AG04449 (cell line): ENCODE data around the gene BRD3.

Experiments
- CTCF ChIA-PET: fragments of 350-600 bp; formaldehyde crosslinking; extraction: SDS; loops from one replicate; lab custom pipeline; 2021; ENCODE audit warnings: antibody characterized with exemption; lab: Yijun Ruan, JAX
- POLR2A ChIA-PET: fragments of 400-600, 350-600 bp; formaldehyde crosslinking; extraction: SDS; loops from one replicate; lab custom pipeline; 2020; ENCODE audit warnings: antibody characterized with exemption, inconsistent platforms; lab: Yijun Ruan, JAX
- DNase-seq: peaks from one replicate; pipeline ENCODE4 v3.0.0-alpha.2; 2010; ENCODE audit warnings: low read depth, low spot score
- H3K4me3 ChIP-seq: 2 replicates; pipeline ENCODE4 v1.5.1; 2011; ENCODE audit warnings: low read depth, mild to moderate bottlenecking, control low read depth, low read length
- TF ChIP-seq, protein P1 (sequence below): IDR thresholded peaks from one replicate; pipeline ENCODE4 v1.5.1; 2011; ENCODE audit warnings: mild to moderate bottlenecking, moderate library complexity, low read length, control low read depth, inconsistent platforms; ENCODE audit not compliant: insufficient read depth; ENCODE audit errors: missing control alignments

Gene BRD3

GRCh38 chr9:134100040-134100439 lies 32.2 kb upstream of the BRD3 start:
- TF ChIP-seq, protein P1, sequence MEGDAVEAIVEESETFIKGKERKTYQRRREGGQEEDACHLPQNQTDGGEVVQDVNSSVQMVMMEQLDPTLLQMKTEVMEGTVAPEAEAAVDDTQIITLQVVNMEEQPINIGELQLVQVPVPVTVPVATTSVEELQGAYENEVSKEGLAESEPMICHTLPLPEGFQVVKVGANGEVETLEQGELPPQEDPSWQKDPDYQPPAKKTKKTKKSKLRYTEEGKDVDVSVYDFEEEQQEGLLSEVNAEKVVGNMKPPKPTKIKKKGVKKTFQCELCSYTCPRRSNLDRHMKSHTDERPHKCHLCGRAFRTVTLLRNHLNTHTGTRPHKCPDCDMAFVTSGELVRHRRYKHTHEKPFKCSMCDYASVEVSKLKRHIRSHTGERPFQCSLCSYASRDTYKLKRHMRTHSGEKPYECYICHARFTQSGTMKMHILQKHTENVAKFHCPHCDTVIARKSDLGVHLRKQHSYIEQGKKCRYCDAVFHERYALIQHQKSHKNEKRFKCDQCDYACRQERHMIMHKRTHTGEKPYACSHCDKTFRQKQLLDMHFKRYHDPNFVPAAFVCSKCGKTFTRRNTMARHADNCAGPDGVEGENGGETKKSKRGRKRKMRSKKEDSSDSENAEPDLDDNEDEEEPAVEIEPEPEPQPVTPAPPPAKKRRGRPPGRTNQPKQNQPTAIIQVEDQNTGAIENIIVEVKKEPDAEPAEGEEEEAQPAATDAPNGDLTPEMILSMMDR: no peak
- ChIA-PET CTCF (interaction anchor here (0.9 to 1.7 kb wide), 4 partner anchors 14 to 318 kb away, joined by 3 to 4 read pairs (median 4); no protein-coding TSS in a partner anchor), POLR2A (no interaction called here)
- H3K4me3 ChIP-seq: no peak overlapping the region
- DNase-seq: no peak

GRCh38 chr9:134099123-134099761 lies 31.4 kb upstream of the BRD3 start:
- ChIA-PET POLR2A (no interaction called here), CTCF (interaction anchor here (0.5 to 2.1 kb wide), 13 partner anchors 8 to 317 kb away, joined by 3 to 8 read pairs (median 4); no protein-coding TSS in a partner anchor)
- TF ChIP-seq, protein P1: peak; percentile 52
- DNase-seq: no peak
- no peak overlapping the region for H3K4me3 ChIP-seq

GRCh38 chr9:134089972-134090371 lies 22.1 kb upstream of the BRD3 start:
- TF ChIP-seq, protein P1: no peak
- no peak overlapping the region for H3K4me3 ChIP-seq
- ChIA-PET CTCF (no interaction called here), POLR2A (no interaction called here)
- no peak for DNase-seq

DNA sequence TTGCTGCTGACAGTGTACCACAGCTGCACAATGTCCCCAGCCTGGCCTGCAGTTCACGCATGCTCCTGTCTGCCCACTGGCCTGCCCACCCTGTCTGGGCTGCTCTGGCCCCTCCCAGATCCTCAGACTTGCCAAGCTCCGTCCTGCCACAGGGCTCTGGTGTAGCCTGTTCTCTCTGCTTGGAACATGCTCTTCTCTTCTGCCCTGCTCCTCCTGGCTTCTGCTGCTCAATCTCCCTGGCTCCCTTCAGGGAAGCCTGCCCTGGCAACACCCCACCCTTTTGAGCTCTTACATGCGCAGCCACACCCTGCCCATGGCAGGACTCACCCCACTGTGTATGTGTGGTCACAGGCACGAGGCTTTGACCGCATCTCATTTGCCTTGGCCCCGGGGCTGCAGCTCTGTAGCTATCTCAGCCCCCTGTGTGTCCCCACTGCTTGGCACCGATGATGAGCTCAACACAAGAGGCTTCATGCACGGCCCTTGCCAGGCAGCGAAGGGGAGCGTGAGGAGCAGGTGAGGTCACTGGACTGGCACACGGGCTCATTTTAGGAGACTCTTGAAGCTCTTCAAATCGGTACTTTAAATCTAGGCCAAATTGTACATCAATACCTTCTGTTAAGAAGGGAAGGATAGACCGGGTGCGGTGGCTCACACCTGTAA lies 20.4 kb upstream of the BRD3 start:
- TF ChIP-seq, protein P1: no peak
- CTCF ChIA-PET: interaction anchor here (1.0 to 1.7 kb wide), 2 partner anchors 11 to 20 kb away, joined by 3 to 8 read pairs; no protein-coding TSS in a partner anchor
- H3K4me3 ChIP-seq: no peak overlapping the region
- DNase-seq: no peak
- POLR2A ChIA-PET: no interaction called here

DNA sequence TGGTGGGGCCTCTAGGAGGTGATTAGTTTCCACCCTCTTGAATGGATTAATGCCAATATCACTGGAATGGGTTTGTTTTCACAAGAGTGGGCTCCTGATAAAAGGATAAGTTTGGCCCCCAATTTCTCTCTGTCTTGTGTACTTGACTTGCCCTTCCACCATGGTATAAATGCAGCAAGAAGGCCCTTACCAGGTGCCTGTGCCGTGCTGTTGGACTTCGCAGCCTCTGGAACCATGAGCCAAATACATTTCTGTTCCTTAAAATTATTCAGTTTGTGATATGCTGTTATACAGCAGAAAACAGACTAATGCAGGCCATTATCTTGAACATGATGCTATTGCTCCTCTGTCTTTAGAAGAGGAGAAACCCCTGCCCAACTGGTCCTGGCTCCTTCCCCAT lies 17.8 kb upstream of the BRD3 start:
- H3K4me3 ChIP-seq: no peak overlapping the region
- DNase-seq: no peak
- TF ChIP-seq, protein P1: no peak
- CTCF ChIA-PET: interaction anchor here (0.7 kb wide), 1 partner anchor 91 kb away, joined by 3 read pairs; no protein-coding TSS in a partner anchor
- POLR2A ChIA-PET: no interaction called here

DNA sequence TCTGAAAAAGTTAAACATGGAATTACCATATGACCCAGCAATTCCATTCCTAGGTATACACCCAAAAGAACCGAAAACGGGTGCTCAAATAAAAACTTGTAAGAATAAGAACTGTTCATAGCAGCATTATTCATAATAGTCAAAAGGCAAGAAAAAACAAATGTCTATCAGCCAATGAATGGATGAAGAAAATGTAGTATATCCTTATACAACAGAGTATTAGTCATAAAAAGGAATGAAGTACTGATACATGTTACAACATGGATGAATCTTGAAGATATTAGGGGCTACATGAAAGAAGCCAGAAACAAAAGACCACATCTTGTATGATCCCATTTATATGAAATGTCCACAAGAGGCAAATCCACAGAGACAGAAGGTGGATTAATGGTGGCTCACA lies 15.6 kb upstream of the BRD3 start:
- ChIA-PET CTCF (no interaction called here), POLR2A (no interaction called here)
- TF ChIP-seq, protein P1: no peak
- H3K4me3 ChIP-seq: no peak overlapping the region
- no peak for DNase-seq
